ENCODE results near the gene TSPEAR.
"Not testable (repeated sequence)": the region's sequence is repeated elsewhere in the genome, so short reads cannot be mapped to it uniquely, and the experiment has no call there.

The TSPEAR gene

GRCh38 chr21:44628707-44629391, 82.5 kb downstream of the TSPEAR start:
- no peak overlapping the region for H3K27ac ChIP-seq (ENCODE audit: low read depth, low read length)
- H3K27me3 ChIP-seq (ENCODE audit: control insufficient read depth in 1 of 2, insufficient read depth in 2 of 2, low read length in 2 of 2) = peaks cover 0 to 5% of the 10 kb centered on the region in 2 donors
- H3K36me3 ChIP-seq (ENCODE audit: control insufficient read depth in 1 of 2, insufficient read depth in 2 of 2, low read length in 2 of 2) = no peaks in the 10 kb centered on the region
- H3K4me3 ChIP-seq (ENCODE audit: low read depth in 1 of 2, low read length in 2 of 2) = no peak overlapping the region
- H3K9ac ChIP-seq (ENCODE audit: low read depth in 1 of 2, low read length in 2 of 2) = no peak overlapping the region
- no peaks in the 10 kb centered on the region for H3K4me1 ChIP-seq (ENCODE audit: control insufficient read depth in 1 of 2, insufficient read depth in 2 of 2, low read length in 2 of 2)
- peaks cover 6 to 10% of the 10 kb centered on the region in 2 donors for H3K9me3 ChIP-seq (ENCODE audit: control insufficient read depth in 1 of 2, low read length in 2 of 2)

- H3K4me1 ChIP-seq (ENCODE audit: control insufficient read depth in 1 of 2, insufficient read depth in 2 of 2, low read length in 2 of 2); H3K27me3 ChIP-seq (ENCODE audit: control insufficient read depth in 1 of 2, insufficient read depth in 2 of 2, low read length in 2 of 2); H3K9ac ChIP-seq (ENCODE audit: low read depth in 1 of 2, low read length in 2 of 2); H3K4me3 ChIP-seq (ENCODE audit: low read depth in 1 of 2, low read length in 2 of 2); H3K27ac ChIP-seq (ENCODE audit: low read depth, low read length); H3K36me3 ChIP-seq (ENCODE audit: control insufficient read depth in 1 of 2, insufficient read depth in 2 of 2, low read length in 2 of 2): not testable (repeated sequence)
- H3K9me3 ChIP-seq (ENCODE audit: control insufficient read depth in 1 of 2, low read length in 2 of 2) = peaks cover 15 to 18% of the 10 kb centered on the region in 2 donors
Measured at GRCh38 chr21:44627831-44628233, 83.5 kb downstream of the TSPEAR start.

DNA sequence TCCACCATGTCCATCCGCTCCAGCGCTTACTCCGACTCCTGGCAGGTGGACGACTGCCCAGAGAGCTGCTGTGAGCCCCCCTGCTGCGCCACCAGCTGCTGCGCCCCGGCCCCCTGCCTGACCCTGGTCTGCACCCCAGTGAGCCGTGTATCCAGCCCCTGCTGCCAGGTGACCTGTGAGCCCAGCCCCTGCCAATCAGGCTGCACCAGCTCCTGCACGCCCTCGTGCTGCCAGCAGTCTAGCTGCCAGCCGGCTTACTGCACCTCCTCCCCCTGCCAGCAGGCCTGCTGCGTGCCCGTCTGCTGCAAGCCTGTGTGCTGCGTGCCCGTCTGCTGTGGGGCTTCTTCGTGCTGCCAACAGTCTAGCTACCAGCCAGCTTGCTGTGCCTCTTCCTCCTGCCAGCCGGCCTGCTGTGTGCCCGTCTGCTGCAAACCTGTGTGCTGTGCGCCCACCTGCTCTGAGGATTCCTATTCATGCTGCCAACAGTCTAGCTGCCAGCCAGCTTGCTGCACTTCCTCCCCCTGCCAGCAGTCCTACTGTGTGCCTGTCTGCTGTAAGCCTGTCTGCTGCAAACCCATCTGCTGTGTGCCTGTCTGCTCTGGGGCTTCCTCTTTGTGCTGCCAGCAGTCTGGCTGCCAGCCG, 84.1 kb downstream of the TSPEAR start:
- not testable (repeated sequence) for H3K36me3 ChIP-seq (ENCODE audit: control insufficient read depth in 1 of 2, insufficient read depth in 2 of 2, low read length in 2 of 2); H3K9ac ChIP-seq (ENCODE audit: low read depth in 1 of 2, low read length in 2 of 2); H3K4me1 ChIP-seq (ENCODE audit: control insufficient read depth in 1 of 2, insufficient read depth in 2 of 2, low read length in 2 of 2); H3K4me3 ChIP-seq (ENCODE audit: low read depth in 1 of 2, low read length in 2 of 2); H3K27ac ChIP-seq (ENCODE audit: low read depth, low read length); H3K27me3 ChIP-seq (ENCODE audit: control insufficient read depth in 1 of 2, insufficient read depth in 2 of 2, low read length in 2 of 2)
- peaks cover 15 to 18% of the 10 kb centered on the region in 2 donors for H3K9me3 ChIP-seq (ENCODE audit: control insufficient read depth in 1 of 2, low read length in 2 of 2)

DNA sequence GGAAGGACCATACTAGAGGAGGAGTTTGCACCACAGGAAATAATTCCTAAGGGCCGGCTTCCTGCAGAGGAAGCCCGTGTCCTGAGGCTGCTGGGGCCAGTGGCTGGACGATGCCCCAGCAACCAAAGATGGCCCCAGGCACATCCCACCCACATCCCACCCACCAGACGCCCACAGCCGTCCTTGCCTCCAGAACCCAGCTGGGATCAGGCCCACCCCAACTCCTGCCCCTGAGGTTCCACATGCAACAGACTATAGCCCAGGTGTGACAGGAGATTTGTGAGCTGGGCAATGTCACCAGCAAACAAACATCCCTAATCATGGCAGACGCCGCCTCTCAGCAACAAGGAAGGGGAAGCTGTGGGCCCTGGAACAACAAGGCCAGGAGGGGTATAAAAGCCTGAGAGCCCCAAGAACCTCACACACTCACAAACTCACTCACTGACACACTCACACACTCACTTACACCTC, 84.7 kb downstream of the TSPEAR start, which contains the start of gene KRTAP10-9:
KRTAP10-9 (plus strand) TSS at position 421 of the 471 bp plus-strand sequence. CDS start 79 bp downstream, outside the sequence.
- Histone ChIP-seq H3K4me1 (ENCODE audit: control insufficient read depth in 1 of 2, insufficient read depth in 2 of 2, low read length in 2 of 2) (no peaks in the 10 kb centered on the region), H3K27ac (ENCODE audit: low read depth, low read length) (no peak within 1 kb of the TSS), H3K9me3 (ENCODE audit: control insufficient read depth in 1 of 2, low read length in 2 of 2) (peaks cover 11 to 15% of the 10 kb centered on the region in 2 donors), H3K9ac (ENCODE audit: low read depth in 1 of 2, low read length in 2 of 2) (no peak within 1 kb of the TSS), H3K27me3 (ENCODE audit: control insufficient read depth in 1 of 2, insufficient read depth in 2 of 2, low read length in 2 of 2) (peaks cover 0 to 5% of the 10 kb centered on the region in 2 donors), H3K36me3 (ENCODE audit: control insufficient read depth in 1 of 2, insufficient read depth in 2 of 2, low read length in 2 of 2) (no peaks in the 10 kb centered on the region), H3K4me3 (ENCODE audit: low read depth in 1 of 2, low read length in 2 of 2) (no peak within 1 kb of the TSS)

GRCh38 chr21:44626262-44626661, 85.1 kb downstream of the TSPEAR start:
- Histone ChIP-seq H3K9me3 (ENCODE audit: control insufficient read depth in 1 of 2, low read length in 2 of 2) (peaks cover 11 to 15% of the 10 kb centered on the region in 2 donors), H3K9ac (ENCODE audit: low read depth in 1 of 2, low read length in 2 of 2) (no peak overlapping the region), H3K27ac (ENCODE audit: low read depth, low read length) (no peak overlapping the region), H3K4me1 (ENCODE audit: control insufficient read depth in 1 of 2, insufficient read depth in 2 of 2, low read length in 2 of 2) (no peaks in the 10 kb centered on the region), H3K4me3 (ENCODE audit: low read depth in 1 of 2, low read length in 2 of 2) (no peak overlapping the region), H3K36me3 (ENCODE audit: control insufficient read depth in 1 of 2, insufficient read depth in 2 of 2, low read length in 2 of 2) (no peaks in the 10 kb centered on the region), H3K27me3 (ENCODE audit: control insufficient read depth in 1 of 2, insufficient read depth in 2 of 2, low read length in 2 of 2) (peaks cover 0 to 5% of the 10 kb centered on the region in 2 donors)

GRCh38 chr21:44625756-44626155, 85.6 kb downstream of the TSPEAR start:
- H3K36me3 ChIP-seq (ENCODE audit: control insufficient read depth in 1 of 2, insufficient read depth in 2 of 2, low read length in 2 of 2) = no peaks in the 10 kb centered on the region
- no peak overlapping the region for H3K27ac ChIP-seq (ENCODE audit: low read depth, low read length)
- peaks cover 0 to 5% of the 10 kb centered on the region in 2 donors for H3K27me3 ChIP-seq (ENCODE audit: control insufficient read depth in 1 of 2, insufficient read depth in 2 of 2, low read length in 2 of 2)
- H3K9ac ChIP-seq (ENCODE audit: low read depth in 1 of 2, low read length in 2 of 2) = no peak overlapping the region
- H3K4me3 ChIP-seq (ENCODE audit: low read depth in 1 of 2, low read length in 2 of 2) = no peak overlapping the region
- peaks cover 11 to 15% of the 10 kb centered on the region in 2 donors for H3K9me3 ChIP-seq (ENCODE audit: control insufficient read depth in 1 of 2, low read length in 2 of 2)
- H3K4me1 ChIP-seq (ENCODE audit: control insufficient read depth in 1 of 2, insufficient read depth in 2 of 2, low read length in 2 of 2) = no peaks in the 10 kb centered on the region

DNA sequence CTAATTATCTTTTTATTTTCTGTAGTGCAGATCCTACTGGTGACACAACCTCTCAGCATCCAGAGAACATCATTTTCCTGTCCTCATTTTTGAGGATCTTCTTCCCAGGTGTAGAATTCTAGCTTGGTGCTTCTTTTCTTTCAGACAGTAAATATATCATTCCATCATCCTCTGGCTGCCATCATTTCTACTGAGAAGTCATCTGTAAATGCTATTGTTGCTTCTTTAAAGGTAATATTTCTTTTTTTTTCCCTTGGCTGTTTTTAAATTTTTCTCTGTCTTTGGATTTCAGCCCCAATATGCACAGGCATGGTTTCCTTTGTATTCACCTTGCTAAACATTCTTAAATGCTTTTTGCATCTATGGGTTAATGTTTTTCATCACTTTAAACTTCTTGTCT, 87.8 kb downstream of the TSPEAR start:
- H3K9ac ChIP-seq (ENCODE audit: low read depth in 1 of 2, low read length in 2 of 2) = no peak overlapping the region
- H3K27ac ChIP-seq (ENCODE audit: low read depth, low read length) = no peak overlapping the region
- H3K4me3 ChIP-seq (ENCODE audit: low read depth in 1 of 2, low read length in 2 of 2) = no peak overlapping the region
- peaks cover 11 to 15% of the 10 kb centered on the region in 2 donors for H3K9me3 ChIP-seq (ENCODE audit: control insufficient read depth in 1 of 2, low read length in 2 of 2)
- H3K36me3 ChIP-seq (ENCODE audit: control insufficient read depth in 1 of 2, insufficient read depth in 2 of 2, low read length in 2 of 2) = no peaks in the 10 kb centered on the region
- H3K27me3 ChIP-seq (ENCODE audit: control insufficient read depth in 1 of 2, insufficient read depth in 2 of 2, low read length in 2 of 2) = no peaks in the 10 kb centered on the region
- H3K4me1 ChIP-seq (ENCODE audit: control insufficient read depth in 1 of 2, insufficient read depth in 2 of 2, low read length in 2 of 2) = peaks cover 0 to 8% of the 10 kb centered on the region in 2 donors

GRCh38 chr21:44619886-44620285, 91.5 kb downstream of the TSPEAR start:
- H3K4me3 ChIP-seq (ENCODE audit: low read depth in 1 of 2, low read length in 2 of 2) = no peak overlapping the region

DNA sequence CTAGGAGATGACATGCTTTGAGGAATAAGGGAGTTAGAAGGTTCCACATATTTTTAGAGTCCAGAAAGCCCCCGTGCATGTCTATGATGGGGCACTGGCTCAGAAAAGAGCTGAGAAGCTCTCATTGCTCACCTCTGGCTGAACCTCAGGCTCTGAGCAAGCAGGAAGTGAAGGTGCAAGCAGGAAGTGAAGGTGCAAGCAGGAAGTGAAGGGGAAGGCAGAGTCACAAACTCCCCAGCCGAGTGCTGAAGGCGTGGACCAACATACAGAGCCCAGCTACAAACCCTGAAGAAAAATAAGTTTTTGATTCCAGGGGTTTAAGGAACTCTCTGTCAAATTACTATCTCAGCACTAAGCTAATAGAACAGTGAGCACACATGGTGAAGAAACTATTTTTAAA, 92.5 kb downstream of the TSPEAR start:
- H3K27ac ChIP-seq (ENCODE audit: low read depth, low read length) = no peak overlapping the region
- H3K9me3 ChIP-seq (ENCODE audit: control insufficient read depth in 1 of 2, low read length in 2 of 2) = peaks cover 9% of the 10 kb centered on the region in 2 donors
- no peaks in the 10 kb centered on the region for H3K36me3 ChIP-seq (ENCODE audit: control insufficient read depth in 1 of 2, insufficient read depth in 2 of 2, low read length in 2 of 2)
- no peak overlapping the region for H3K9ac ChIP-seq (ENCODE audit: low read depth in 1 of 2, low read length in 2 of 2)
- H3K4me3 ChIP-seq (ENCODE audit: low read depth in 1 of 2, low read length in 2 of 2) = no peak overlapping the region
- H3K27me3 ChIP-seq (ENCODE audit: control insufficient read depth in 1 of 2, insufficient read depth in 2 of 2, low read length in 2 of 2) = no peaks in the 10 kb centered on the region
- H3K4me1 ChIP-seq (ENCODE audit: control insufficient read depth in 1 of 2, insufficient read depth in 2 of 2, low read length in 2 of 2) = peaks cover 0 to 11% of the 10 kb centered on the region in 2 donors

More at GRCh38 chr21:44619886-44620285, 91.5 kb downstream of the TSPEAR start:
- H3K27ac ChIP-seq (ENCODE audit: low read depth, low read length) = no peak overlapping the region
- no peaks in the 10 kb centered on the region for H3K36me3 ChIP-seq (ENCODE audit: control insufficient read depth in 1 of 2, insufficient read depth in 2 of 2, low read length in 2 of 2)
- H3K27me3 ChIP-seq (ENCODE audit: control insufficient read depth in 1 of 2, insufficient read depth in 2 of 2, low read length in 2 of 2) = no peaks in the 10 kb centered on the region
- H3K4me1 ChIP-seq (ENCODE audit: control insufficient read depth in 1 of 2, insufficient read depth in 2 of 2, low read length in 2 of 2) = peaks cover 0 to 11% of the 10 kb centered on the region in 2 donors
- H3K9ac ChIP-seq (ENCODE audit: low read depth in 1 of 2, low read length in 2 of 2) = no peak overlapping the region
- peaks cover 11 to 15% of the 10 kb centered on the region in 2 donors for H3K9me3 ChIP-seq (ENCODE audit: control insufficient read depth in 1 of 2, low read length in 2 of 2)

GRCh38 chr21:44618504-44618903, 92.9 kb downstream of the TSPEAR start:
- Histone ChIP-seq H3K9ac (ENCODE audit: low read depth in 1 of 2, low read length in 2 of 2) (no peak overlapping the region), H3K4me1 (ENCODE audit: control insufficient read depth in 1 of 2, insufficient read depth in 2 of 2, low read length in 2 of 2) (peaks cover 0 to 11% of the 10 kb centered on the region in 2 donors), H3K27me3 (ENCODE audit: control insufficient read depth in 1 of 2, insufficient read depth in 2 of 2, low read length in 2 of 2) (no peaks in the 10 kb centered on the region), H3K36me3 (ENCODE audit: control insufficient read depth in 1 of 2, insufficient read depth in 2 of 2, low read length in 2 of 2) (no peaks in the 10 kb centered on the region), H3K9me3 (ENCODE audit: control insufficient read depth in 1 of 2, low read length in 2 of 2) (peaks cover 5 to 7% of the 10 kb centered on the region in 2 donors), H3K4me3 (ENCODE audit: low read depth in 1 of 2, low read length in 2 of 2) (no peak overlapping the region), H3K27ac (ENCODE audit: low read depth, low read length) (no peak overlapping the region)
